Lung (tissue), 12 donors: ENCODE data around the gene CDX1. TPM values are rescaled to one million over a fixed set of nuclear protein-coding genes. Genes with fewer than 3 reads are reported as not detected.

Experiments
- ATAC-seq: fragments of 200-7000 bp; cut with Tn5 transposase; one replicate; pipeline ENCODE4 v1.9.1; 2020; ENCODE audit warnings: moderate number of reproducible peaks; ENCODE audit not compliant: insufficient read depth, low FRiP score
- DNase-seq, 3 donors: peaks; one replicate each; pipeline ENCODE4 v3.0.0-alpha.2; 2013 to 2017
- H3K27ac ChIP-seq, 2 donors: one replicate each; pipeline ENCODE4 v1.5.1; 2013; ENCODE audit warnings: mild to moderate bottlenecking in 2 of 2, moderate library complexity in 2 of 2, control low read depth in 1 of 2, inconsistent platforms in 1 of 2, low read depth in 1 of 2, low read length in 1 of 2
- H3K27me3 ChIP-seq, 3 donors: one replicate each; pipeline ENCODE4 v1.5.1; 2013; ENCODE audit warnings: low read length in 2 of 3; ENCODE audit not compliant: control insufficient read depth in 3 of 3, insufficient read depth in 3 of 3
- H3K36me3 ChIP-seq, 4 donors: one replicate each; pipeline ENCODE4 v1.5.1; 2013; ENCODE audit warnings: low read length in 4 of 4, mild to moderate bottlenecking in 1 of 4, moderate library complexity in 1 of 4; ENCODE audit not compliant: control insufficient read depth in 4 of 4, insufficient read depth in 4 of 4
- H3K4me1 ChIP-seq, 5 donors: one replicate each; pipeline ENCODE4 v1.5.1; 2013; ENCODE audit warnings: low read length in 5 of 5, mild to moderate bottlenecking in 2 of 5, moderate library complexity in 1 of 5; ENCODE audit not compliant: control insufficient read depth in 5 of 5, insufficient read depth in 5 of 5
- H3K4me3 ChIP-seq: one replicate; pipeline ENCODE4 v1.5.1; 2013; ENCODE audit warnings: mild to moderate bottlenecking, control low read depth, moderate library complexity
- H3K9ac ChIP-seq, 2 donors: one replicate each; pipeline ENCODE4 v1.5.1; 2013; ENCODE audit warnings: low read length in 2 of 2, control low read depth in 1 of 2; ENCODE audit not compliant: insufficient read depth in 1 of 2
- H3K9me3 ChIP-seq, 4 donors: one replicate each; pipeline ENCODE4 v1.5.1; 2013; ENCODE audit warnings: low read length in 3 of 4, mild to moderate bottlenecking in 1 of 4, moderate library complexity in 1 of 4; ENCODE audit not compliant: control insufficient read depth in 4 of 4, insufficient read depth in 3 of 4
- CTCF ChIP-seq: IDR thresholded peaks from 2 replicates; pipeline ENCODE4 v1.5.1; 2012; ENCODE audit warnings: mild to moderate bottlenecking; ENCODE audit errors: control extremely low read depth, extremely low read depth
- WGBS, 2 donors: extraction: QIAGEN DNeasy Blood & Tissue Kit; methylation state at CpG; one replicate each; pipeline ENCODE4 v1.1.7; 2013; 5-methylcytosine and 5-hydroxymethylcytosine counted together
- polyA plus RNA-seq, 2 donors: library from polyadenylated mRNA; stranded (reverse); fragments of 200-250 nt; gene quantifications; one replicate each; pipeline ENCODE4 v1.2.1, GENCODE V29; 2013
- total RNA-seq, 2 donors: library from RNA; depleted of rRNA in 1 of 2; stranded (reverse); fragments of >200 nt in 1 of 2; gene quantifications; one replicate each; pipeline ENCODE4 v1.2.1, GENCODE V29; 2014 to 2021
- donor health status: control.
- donor health status: control.
- donor health status: Bipolar disorder and iron deficiency.
- donor health status: healthy.
- donor health status: DM: yes; HTN: yes; CAD: no.

CDX1 gene
- total and polyA plus RNA-seq, 4 donors: 0.09 to 0.43 (median 0.26) TPM

- H3K4me1 ChIP-seq: peaks cover 0 to 5% (median 0%) of the 10 kb centered on the region in 5 donors
- no peak overlapping the region for H3K4me3 ChIP-seq
- WGBS, 2 donors: 37 to 52% methylated on average over 4 of the region's 4 CpGs
- H3K27me3 ChIP-seq: no peaks in the 10 kb centered on the region
- H3K9me3 ChIP-seq: no peaks in the 10 kb centered on the region
- DNase-seq: no peak
- no peak overlapping the region for H3K27ac ChIP-seq
- TF ChIP-seq CTCF: no peak
- peaks cover 0 to 64% (median 33%) of the 10 kb centered on the region in 4 donors for H3K36me3 ChIP-seq
- no peak overlapping the region for H3K9ac ChIP-seq
- ATAC-seq: no peak
These were observed 43.0 kb upstream of the CDX1 start for GRCh38 chr5:150123542-150123941.

- no peak overlapping the region for H3K9ac ChIP-seq
- H3K36me3 ChIP-seq: peaks cover 0 to 64% (median 33%) of the 10 kb centered on the region in 4 donors
- DNase-seq (no peak), ATAC-seq (no peak)
- no peaks in the 10 kb centered on the region for H3K27me3 ChIP-seq
- H3K4me1 ChIP-seq: peaks cover 0 to 5% (median 0%) of the 10 kb centered on the region in 5 donors
- no peak for TF ChIP-seq CTCF
- WGBS, 2 donors: 71 to 81% methylated on average over 11 of the region's 11 CpGs
- no peak overlapping the region for H3K27ac ChIP-seq
- H3K4me3 ChIP-seq: no peak overlapping the region
- no peaks in the 10 kb centered on the region for H3K9me3 ChIP-seq
These were observed 42.4 kb upstream of the CDX1 start for GRCh38 chr5:150124111-150124557.

- Histone ChIP-seq H3K4me1 (peaks cover 0 to 6% (median 0%) of the 10 kb centered on the region in 5 donors), H3K27me3 (no peaks in the 10 kb centered on the region), H3K36me3 (peaks cover 0 to 69% (median 34%) of the 10 kb centered on the region in 4 donors), H3K9me3 (no peaks in the 10 kb centered on the region), H3K9ac (no peak overlapping the region), H3K27ac (no peak overlapping the region), H3K4me3 (no peak overlapping the region)
- no peak for TF ChIP-seq CTCF
- WGBS, 2 donors: 78 to 85% methylated on average over 8 of the region's 8 CpGs
- ATAC-seq (no peak), DNase-seq (no peak)
These were observed 42.0 kb upstream of the CDX1 start for GRCh38 chr5:150124596-150124995.

GRCh38 chr5:150125334-150125733, 41.2 kb upstream of the CDX1 start:
- H3K27me3 ChIP-seq: no peaks in the 10 kb centered on the region
- H3K4me3 ChIP-seq: no peak overlapping the region
- WGBS, 2 donors: 89 to 98% methylated on average over 10 of the region's 10 CpGs
- H3K27ac ChIP-seq: no peak overlapping the region
- H3K4me1 ChIP-seq: peaks cover 0 to 7% (median 0%) of the 10 kb centered on the region in 5 donors
- ATAC-seq (no peak), DNase-seq (no peak)
- TF ChIP-seq CTCF: no peak
- H3K9me3 ChIP-seq: no peaks in the 10 kb centered on the region
- H3K36me3 ChIP-seq: peaks cover 0 to 70% (median 34%) of the 10 kb centered on the region in 4 donors
- H3K9ac ChIP-seq: no peak overlapping the region
